GM23338 (cell line): ENCODE measurements around the gene LOXL1. TPM values are rescaled to one million over a fixed set of nuclear protein-coding genes. Genes with fewer than 3 reads are reported as not detected.

Experiments used
- ATAC-seq: fragments of 200-7000 bp; cut with Tn5 transposase; 3 replicates; pipeline ENCODE4 v1.9.1; 2020
- DNase-seq: peaks from one replicate; pipeline ENCODE4 v3.0.0-alpha.2; 2015; ENCODE audit warnings: low spot score
- H2AFZ ChIP-seq: fragments of 200-600 bp; sonication (generic); 2 replicates; pipeline ENCODE4 v1.8.0; 2016; ENCODE audit warnings: antibody characterized with exemption, mild to moderate bottlenecking, moderate library complexity
- H3F3A ChIP-seq: fragments of 200-600 bp; sonication (generic); replicated peaks from 2 replicates; pipeline ENCODE4 v1.8.0; 2017; ENCODE audit warnings: antibody characterized with exemption, mixed run types, low read depth
- H3K27ac ChIP-seq: fragments of 200-600 bp; sonication (generic); 2 replicates; pipeline ENCODE4 v1.6.1; 2016; ENCODE audit warnings: low read depth
- H3K27me3 ChIP-seq: fragments of 200-600 bp; sonication (generic); 2 replicates; pipeline ENCODE4 v1.8.0; 2016; ENCODE audit warnings: mild to moderate bottlenecking, mixed run types, moderate library complexity; ENCODE audit not compliant: insufficient read depth
- H3K36me3 ChIP-seq: fragments of 200-600 bp; sonication (generic); 2 replicates; pipeline ENCODE4 v1.8.0; 2016; ENCODE audit warnings: mild to moderate bottlenecking; ENCODE audit not compliant: insufficient read depth
- H3K4me1 ChIP-seq: fragments of 200-600 bp; sonication (generic); 2 replicates; pipeline ENCODE4 v1.8.0; 2016; ENCODE audit warnings: mild to moderate bottlenecking, moderate library complexity; ENCODE audit not compliant: insufficient read depth
- H3K4me2 ChIP-seq: fragments of 200-600 bp; sonication (generic); 2 replicates; pipeline ENCODE4 v1.7.1; 2017; ENCODE audit warnings: mixed run types
- H3K4me3 ChIP-seq: fragments of 200-600 bp; sonication (generic); 2 replicates; pipeline ENCODE4 v1.6.1; 2016; ENCODE audit warnings: mixed run types
- H3K79me2 ChIP-seq: fragments of 200-600 bp; sonication (generic); replicated peaks from 2 replicates; pipeline ENCODE4 v1.8.0; 2017; ENCODE audit warnings: mild to moderate bottlenecking; ENCODE audit not compliant: insufficient read depth
- H3K9me2 ChIP-seq: fragments of 200-600 bp; sonication (generic); 2 replicates; pipeline ENCODE4 v1.8.0; 2017; ENCODE audit not compliant: insufficient read depth
- H4K20me1 ChIP-seq: fragments of 200-600 bp; sonication (generic); replicated peaks from 2 replicates; pipeline ENCODE4 v1.8.0; 2017; ENCODE audit warnings: mild to moderate bottlenecking; ENCODE audit not compliant: insufficient read depth
- H3K27ac Mint-ChIP-seq: 2 replicates; pipeline ENCODE4 v1.8.0; 2020; ENCODE audit warnings: inconsistent platforms, mild to moderate bottlenecking, moderate library complexity, mixed read lengths
- H3K27me3 Mint-ChIP-seq: 3 replicates; pipeline ENCODE4 v1.8.0; 2022; ENCODE audit warnings: low read depth, mild to moderate bottlenecking, moderate library complexity, mixed read lengths, inconsistent platforms; ENCODE audit not compliant: insufficient read depth, poor library complexity
- H3K36me3 Mint-ChIP-seq: 3 replicates; pipeline ENCODE4 v1.8.0; 2021; ENCODE audit warnings: low read depth, mild to moderate bottlenecking, inconsistent platforms, moderate library complexity, mixed read lengths
- H3K4me1 Mint-ChIP-seq: 3 replicates; pipeline ENCODE4 v1.8.0; 2020; ENCODE audit warnings: mild to moderate bottlenecking, inconsistent platforms, mixed read lengths
- H3K4me3 Mint-ChIP-seq: 3 replicates; pipeline ENCODE4 v1.8.0; 2021; ENCODE audit warnings: moderate library complexity, mild to moderate bottlenecking, inconsistent platforms, mixed read lengths
- H3K9me3 Mint-ChIP-seq: 3 replicates; pipeline ENCODE4 v1.8.0; 2020; ENCODE audit warnings: moderate library complexity, mild to moderate bottlenecking, inconsistent platforms, mixed read lengths
- CREB1 ChIP-seq: fragments of 250-450 bp; sonication (Bioruptor Pico); IDR thresholded peaks from 2 replicates; pipeline ENCODE4 v1.5.0; 2020; ENCODE audit warnings: low read depth, mild to moderate bottlenecking, moderate library complexity
- EZH2phosphoT487 ChIP-seq: fragments of 200-600 bp; sonication (generic); IDR thresholded peaks from one replicate; pipeline ENCODE4 v1.8.1; 2018; ENCODE audit warnings: antibody characterized with exemption; ENCODE audit not compliant: unreplicated experiment
- JUNB ChIP-seq: IDR thresholded peaks from one replicate; pipeline ENCODE4 v1.6.1; 2016; ENCODE audit warnings: antibody characterized with exemption; ENCODE audit not compliant: unreplicated experiment
- NANOG ChIP-seq: IDR thresholded peaks from 2 replicates; pipeline ENCODE4 v1.6.1; 2016; ENCODE audit warnings: antibody characterized with exemption, borderline replicate concordance
- POLR2AphosphoS5 ChIP-seq: IDR thresholded peaks from 2 replicates; pipeline ENCODE4 v1.6.1; 2016; ENCODE audit warnings: antibody characterized with exemption, low read depth
- STAT1 ChIP-seq: IDR thresholded peaks from one replicate; pipeline ENCODE4 v1.6.1; 2016; ENCODE audit warnings: antibody characterized with exemption; ENCODE audit not compliant: unreplicated experiment
- ZNF331 ChIP-seq: fragments of 250-450 bp; sonication (Bioruptor Pico); IDR thresholded peaks from 2 replicates; pipeline ENCODE4 v1.5.0; 2020; ENCODE audit warnings: low read depth, mild to moderate bottlenecking, moderate library complexity
- polyA plus RNA-seq: library from polyadenylated mRNA; unstranded; fragments of >200 nt; fragmentation: Nextera tagmentation; extraction: Ambion mirVana; gene quantifications from 2 replicates; pipeline ENCODE4 v1.2.1, GENCODE V29; 2016
- total RNA-seq: library from RNA; depleted of rRNA; stranded (reverse); fragments of >200 nt; shearing (Covaris generic); gene quantifications from 2 replicates; pipeline ENCODE4 v1.2.3, GENCODE V29; 2014
- TF ChIP-seq, protein P1 (sequence below): IDR thresholded peaks from 2 replicates; pipeline ENCODE4 v1.6.1; 2016; ENCODE audit warnings: antibody characterized with exemption
- TF ChIP-seq, protein P2 (sequence below): fragments of 250-450 bp; sonication (Bioruptor Pico); IDR thresholded peaks from 2 replicates; pipeline ENCODE4 v1.5.0; 2020; ENCODE audit warnings: mild to moderate bottlenecking, moderate library complexity
- TF ChIP-seq, protein P3 (sequence below), 2 experiments: fragments of 200-600 bp in 1 of 2; sonication (generic) in 1 of 2; conservative IDR thresholded peaks; 2 replicates each; pipeline versions ENCODE4 v1.5.1 to v1.6.1; 2016 to 2017; ENCODE audit warnings: antibody characterized with exemption in 2 of 2, low read depth in 2 of 2, mild to moderate bottlenecking in 2 of 2, moderate library complexity in 1 of 2
- TF ChIP-seq, protein P4 (sequence below): IDR thresholded peaks from one replicate; pipeline ENCODE4 v1.6.1; 2018; ENCODE audit warnings: antibody characterized with exemption; ENCODE audit not compliant: unreplicated experiment

The LOXL1 gene
- total and polyA plus RNA-seq, 2 experiments from 2014 or later: 6.9 to 10.8 TPM

DNA sequence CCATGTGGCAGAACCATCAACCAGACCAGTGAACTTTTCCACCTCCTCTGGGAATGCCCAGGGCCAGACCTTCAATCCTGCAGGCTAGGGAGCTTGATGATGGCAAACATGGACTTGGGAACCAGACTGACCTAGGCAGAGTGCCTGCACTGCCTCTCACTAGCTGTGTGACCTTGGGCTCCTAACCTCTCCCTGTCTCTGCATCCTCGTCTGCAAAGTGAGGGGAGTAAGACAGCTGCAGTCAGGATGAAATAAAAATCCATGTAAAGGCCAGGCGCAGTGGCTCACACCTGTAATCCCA lies 17.5 kb upstream of the LOXL1 start:
- H3K27me3 ChIP-seq: no peaks in the 10 kb centered on the region
- no peak overlapping the region for H2AFZ ChIP-seq
- H3K4me3 ChIP-seq: no peak overlapping the region
- Mint-ChIP-seq H3K4me1 (peaks cover 14% of the 10 kb centered on the region), H3K36me3 (no peaks in the 10 kb centered on the region), H3K4me3 (no peak overlapping the region), H3K9me3 (no peaks in the 10 kb centered on the region), H3K27me3 (peaks cover 9% of the 10 kb centered on the region), H3K27ac (no peak overlapping the region)
- no peak overlapping the region for H3K4me2 ChIP-seq
- no peaks in the 10 kb centered on the region for H3K4me1 ChIP-seq
- ATAC-seq (no peak), DNase-seq (no peak)
- no peaks in the 10 kb centered on the region for H3F3A ChIP-seq
- no peaks in the 10 kb centered on the region for H3K9me2 ChIP-seq
- TF ChIP-seq, protein P1, sequence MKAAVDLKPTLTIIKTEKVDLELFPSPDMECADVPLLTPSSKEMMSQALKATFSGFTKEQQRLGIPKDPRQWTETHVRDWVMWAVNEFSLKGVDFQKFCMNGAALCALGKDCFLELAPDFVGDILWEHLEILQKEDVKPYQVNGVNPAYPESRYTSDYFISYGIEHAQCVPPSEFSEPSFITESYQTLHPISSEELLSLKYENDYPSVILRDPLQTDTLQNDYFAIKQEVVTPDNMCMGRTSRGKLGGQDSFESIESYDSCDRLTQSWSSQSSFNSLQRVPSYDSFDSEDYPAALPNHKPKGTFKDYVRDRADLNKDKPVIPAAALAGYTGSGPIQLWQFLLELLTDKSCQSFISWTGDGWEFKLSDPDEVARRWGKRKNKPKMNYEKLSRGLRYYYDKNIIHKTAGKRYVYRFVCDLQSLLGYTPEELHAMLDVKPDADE: no peak
- TF ChIP-seq STAT1 (no peak), JUNB (no peak), NANOG (no peak), EZH2phosphoT487 (no peak), CREB1 (no peak), ZNF331 (CRISPR knock-in tag) (no peak), POLR2AphosphoS5 (no peak)
- TF ChIP-seq, protein P2, sequence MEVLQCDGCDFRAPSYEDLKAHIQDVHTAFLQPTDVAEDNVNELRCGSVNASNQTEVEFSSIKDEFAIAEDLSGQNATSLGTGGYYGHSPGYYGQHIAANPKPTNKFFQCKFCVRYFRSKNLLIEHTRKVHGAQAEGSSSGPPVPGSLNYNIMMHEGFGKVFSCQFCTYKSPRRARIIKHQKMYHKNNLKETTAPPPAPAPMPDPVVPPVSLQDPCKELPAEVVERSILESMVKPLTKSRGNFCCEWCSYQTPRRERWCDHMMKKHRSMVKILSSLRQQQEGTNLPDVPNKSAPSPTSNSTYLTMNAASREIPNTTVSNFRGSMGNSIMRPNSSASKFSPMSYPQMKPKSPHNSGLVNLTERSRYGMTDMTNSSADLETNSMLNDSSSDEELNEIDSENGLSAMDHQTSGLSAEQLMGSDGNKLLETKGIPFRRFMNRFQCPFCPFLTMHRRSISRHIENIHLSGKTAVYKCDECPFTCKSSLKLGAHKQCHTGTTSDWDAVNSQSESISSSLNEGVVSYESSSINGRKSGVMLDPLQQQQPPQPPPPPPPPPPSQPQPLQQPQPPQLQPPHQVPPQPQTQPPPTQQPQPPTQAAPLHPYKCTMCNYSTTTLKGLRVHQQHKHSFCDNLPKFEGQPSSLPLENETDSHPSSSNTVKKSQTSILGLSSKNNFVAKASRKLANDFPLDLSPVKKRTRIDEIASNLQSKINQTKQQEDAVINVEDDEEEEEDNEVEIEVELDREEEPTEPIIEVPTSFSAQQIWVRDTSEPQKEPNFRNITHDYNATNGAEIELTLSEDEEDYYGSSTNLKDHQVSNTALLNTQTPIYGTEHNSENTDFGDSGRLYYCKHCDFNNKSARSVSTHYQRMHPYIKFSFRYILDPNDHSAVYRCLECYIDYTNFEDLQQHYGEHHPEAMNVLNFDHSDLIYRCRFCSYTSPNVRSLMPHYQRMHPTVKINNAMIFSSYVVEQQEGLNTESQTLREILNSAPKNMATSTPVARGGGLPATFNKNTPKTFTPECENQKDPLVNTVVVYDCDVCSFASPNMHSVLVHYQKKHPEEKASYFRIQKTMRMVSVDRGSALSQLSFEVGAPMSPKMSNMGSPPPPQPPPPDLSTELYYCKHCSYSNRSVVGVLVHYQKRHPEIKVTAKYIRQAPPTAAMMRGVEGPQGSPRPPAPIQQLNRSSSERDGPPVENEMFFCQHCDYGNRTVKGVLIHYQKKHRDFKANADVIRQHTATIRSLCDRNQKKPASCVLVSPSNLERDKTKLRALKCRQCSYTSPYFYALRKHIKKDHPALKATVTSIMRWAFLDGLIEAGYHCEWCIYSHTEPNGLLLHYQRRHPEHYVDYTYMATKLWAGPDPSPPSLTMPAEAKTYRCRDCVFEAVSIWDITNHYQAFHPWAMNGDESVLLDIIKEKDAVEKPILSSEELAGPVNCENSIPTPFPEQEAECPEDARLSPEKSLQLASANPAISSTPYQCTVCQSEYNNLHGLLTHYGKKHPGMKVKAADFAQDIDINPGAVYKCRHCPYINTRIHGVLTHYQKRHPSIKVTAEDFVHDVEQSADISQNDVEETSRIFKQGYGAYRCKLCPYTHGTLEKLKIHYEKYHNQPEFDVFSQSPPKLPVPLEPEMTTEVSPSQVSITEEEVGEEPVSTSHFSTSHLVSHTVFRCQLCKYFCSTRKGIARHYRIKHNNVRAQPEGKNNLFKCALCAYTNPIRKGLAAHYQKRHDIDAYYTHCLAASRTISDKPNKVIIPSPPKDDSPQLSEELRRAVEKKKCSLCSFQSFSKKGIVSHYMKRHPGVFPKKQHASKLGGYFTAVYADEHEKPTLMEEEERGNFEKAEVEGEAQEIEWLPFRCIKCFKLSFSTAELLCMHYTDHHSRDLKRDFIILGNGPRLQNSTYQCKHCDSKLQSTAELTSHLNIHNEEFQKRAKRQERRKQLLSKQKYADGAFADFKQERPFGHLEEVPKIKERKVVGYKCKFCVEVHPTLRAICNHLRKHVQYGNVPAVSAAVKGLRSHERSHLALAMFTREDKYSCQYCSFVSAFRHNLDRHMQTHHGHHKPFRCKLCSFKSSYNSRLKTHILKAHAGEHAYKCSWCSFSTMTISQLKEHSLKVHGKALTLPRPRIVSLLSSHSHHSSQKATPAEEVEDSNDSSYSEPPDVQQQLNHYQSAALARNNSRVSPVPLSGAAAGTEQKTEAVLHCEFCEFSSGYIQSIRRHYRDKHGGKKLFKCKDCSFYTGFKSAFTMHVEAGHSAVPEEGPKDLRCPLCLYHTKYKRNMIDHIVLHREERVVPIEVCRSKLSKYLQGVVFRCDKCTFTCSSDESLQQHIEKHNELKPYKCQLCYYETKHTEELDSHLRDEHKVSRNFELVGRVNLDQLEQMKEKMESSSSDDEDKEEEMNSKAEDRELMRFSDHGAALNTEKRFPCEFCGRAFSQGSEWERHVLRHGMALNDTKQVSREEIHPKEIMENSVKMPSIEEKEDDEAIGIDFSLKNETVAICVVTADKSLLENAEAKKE (CRISPR knock-in tag): no peak
- TF ChIP-seq, protein P3, sequence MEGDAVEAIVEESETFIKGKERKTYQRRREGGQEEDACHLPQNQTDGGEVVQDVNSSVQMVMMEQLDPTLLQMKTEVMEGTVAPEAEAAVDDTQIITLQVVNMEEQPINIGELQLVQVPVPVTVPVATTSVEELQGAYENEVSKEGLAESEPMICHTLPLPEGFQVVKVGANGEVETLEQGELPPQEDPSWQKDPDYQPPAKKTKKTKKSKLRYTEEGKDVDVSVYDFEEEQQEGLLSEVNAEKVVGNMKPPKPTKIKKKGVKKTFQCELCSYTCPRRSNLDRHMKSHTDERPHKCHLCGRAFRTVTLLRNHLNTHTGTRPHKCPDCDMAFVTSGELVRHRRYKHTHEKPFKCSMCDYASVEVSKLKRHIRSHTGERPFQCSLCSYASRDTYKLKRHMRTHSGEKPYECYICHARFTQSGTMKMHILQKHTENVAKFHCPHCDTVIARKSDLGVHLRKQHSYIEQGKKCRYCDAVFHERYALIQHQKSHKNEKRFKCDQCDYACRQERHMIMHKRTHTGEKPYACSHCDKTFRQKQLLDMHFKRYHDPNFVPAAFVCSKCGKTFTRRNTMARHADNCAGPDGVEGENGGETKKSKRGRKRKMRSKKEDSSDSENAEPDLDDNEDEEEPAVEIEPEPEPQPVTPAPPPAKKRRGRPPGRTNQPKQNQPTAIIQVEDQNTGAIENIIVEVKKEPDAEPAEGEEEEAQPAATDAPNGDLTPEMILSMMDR (conservative IDR thresholded peaks at IDR 0.05; ENCODE audit: low read depth in 2 of 2): no peak
- TF ChIP-seq, protein P4, sequence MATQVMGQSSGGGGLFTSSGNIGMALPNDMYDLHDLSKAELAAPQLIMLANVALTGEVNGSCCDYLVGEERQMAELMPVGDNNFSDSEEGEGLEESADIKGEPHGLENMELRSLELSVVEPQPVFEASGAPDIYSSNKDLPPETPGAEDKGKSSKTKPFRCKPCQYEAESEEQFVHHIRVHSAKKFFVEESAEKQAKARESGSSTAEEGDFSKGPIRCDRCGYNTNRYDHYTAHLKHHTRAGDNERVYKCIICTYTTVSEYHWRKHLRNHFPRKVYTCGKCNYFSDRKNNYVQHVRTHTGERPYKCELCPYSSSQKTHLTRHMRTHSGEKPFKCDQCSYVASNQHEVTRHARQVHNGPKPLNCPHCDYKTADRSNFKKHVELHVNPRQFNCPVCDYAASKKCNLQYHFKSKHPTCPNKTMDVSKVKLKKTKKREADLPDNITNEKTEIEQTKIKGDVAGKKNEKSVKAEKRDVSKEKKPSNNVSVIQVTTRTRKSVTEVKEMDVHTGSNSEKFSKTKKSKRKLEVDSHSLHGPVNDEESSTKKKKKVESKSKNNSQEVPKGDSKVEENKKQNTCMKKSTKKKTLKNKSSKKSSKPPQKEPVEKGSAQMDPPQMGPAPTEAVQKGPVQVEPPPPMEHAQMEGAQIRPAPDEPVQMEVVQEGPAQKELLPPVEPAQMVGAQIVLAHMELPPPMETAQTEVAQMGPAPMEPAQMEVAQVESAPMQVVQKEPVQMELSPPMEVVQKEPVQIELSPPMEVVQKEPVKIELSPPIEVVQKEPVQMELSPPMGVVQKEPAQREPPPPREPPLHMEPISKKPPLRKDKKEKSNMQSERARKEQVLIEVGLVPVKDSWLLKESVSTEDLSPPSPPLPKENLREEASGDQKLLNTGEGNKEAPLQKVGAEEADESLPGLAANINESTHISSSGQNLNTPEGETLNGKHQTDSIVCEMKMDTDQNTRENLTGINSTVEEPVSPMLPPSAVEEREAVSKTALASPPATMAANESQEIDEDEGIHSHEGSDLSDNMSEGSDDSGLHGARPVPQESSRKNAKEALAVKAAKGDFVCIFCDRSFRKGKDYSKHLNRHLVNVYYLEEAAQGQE: no peak
- no peaks in the 10 kb centered on the region; the same call in 1 of the 2 replicates for H4K20me1 ChIP-seq
- H3K36me3 ChIP-seq: no peaks in the 10 kb centered on the region; the same call in 1 of the 2 replicates
- H3K27ac ChIP-seq: no peak overlapping the region
- no peaks in the 10 kb centered on the region for H3K79me2 ChIP-seq
